Measurements from ENCODE around the gene GRM1. TPM values are rescaled to one million over a fixed set of nuclear protein-coding genes. Genes with fewer than 3 reads are reported as not detected.

The GRM1 gene
- total RNA-seq, 2 donors from 2014 or later, result 0.57 to 0.62 TPM

- Histone ChIP-seq H3K9ac (ENCODE audit: extremely low read depth, low read length, poor library complexity, severe bottlenecking) (no peak overlapping the region), H3K4me3 (ENCODE audit: low read length) (no peak overlapping the region), H3K36me3 (ENCODE audit: control insufficient read depth, insufficient read depth, low read length) (no peaks in the 10 kb centered on the region), H3K27ac (ENCODE audit: low read depth, low read length) (no peak overlapping the region), H3K4me1 (ENCODE audit: control insufficient read depth, insufficient read depth, low read length) (no peaks in the 10 kb centered on the region), H3K27me3 (ENCODE audit: control insufficient read depth, insufficient read depth, low read length, poor library complexity, severe bottlenecking) (no peaks in the 10 kb centered on the region), H3K9me3 (ENCODE audit: control insufficient read depth, low read length) (peaks cover 20% of the 10 kb centered on the region)
- WGBS, 2 experiments (ENCODE audit: insufficient coverage in 1 of 2, insufficient read length in 1 of 2), result 100% methylated on average over 1 of the region's 1 CpG
- Mint-ChIP-seq H3K4me1 (no peaks in the 10 kb centered on the region), H3K4me3 (no peak overlapping the region), H3K27ac (no peak overlapping the region), H3K36me3 (ENCODE audit: low read depth) (no peaks in the 10 kb centered on the region), H3K9me3 (peaks cover 17% of the 10 kb centered on the region), H3K27me3 (ENCODE audit: insufficient read depth) (no peaks in the 10 kb centered on the region)
- TF ChIP-seq CTCF (conservative IDR thresholded peaks at IDR 0.05), result no peak
- no peak for DNase-seq
Measured at GRCh38 chr6:146040360-146040759, 11.5 kb downstream of the GRM1 start.

GRCh38 chr6:146041282-146041681, 12.4 kb downstream of the GRM1 start:
- H3K27me3 ChIP-seq (ENCODE audit: control insufficient read depth, insufficient read depth, low read length, poor library complexity, severe bottlenecking), result no peaks in the 10 kb centered on the region
- no peaks in the 10 kb centered on the region for H3K4me1 ChIP-seq (ENCODE audit: control insufficient read depth, insufficient read depth, low read length)
- H3K36me3 Mint-ChIP-seq (ENCODE audit: low read depth), result no peaks in the 10 kb centered on the region
- peak; percentile 89 for TF ChIP-seq CTCF (conservative IDR thresholded peaks at IDR 0.05)
- H3K27me3 Mint-ChIP-seq (ENCODE audit: insufficient read depth), result no peaks in the 10 kb centered on the region
- no peak overlapping the region for H3K27ac ChIP-seq (ENCODE audit: low read depth, low read length)
- peaks cover 17% of the 10 kb centered on the region for H3K9me3 Mint-ChIP-seq
- peak; percentile 84 for DNase-seq
- H3K4me3 ChIP-seq (ENCODE audit: low read length), result no peak overlapping the region
- no peaks in the 10 kb centered on the region for H3K36me3 ChIP-seq (ENCODE audit: control insufficient read depth, insufficient read depth, low read length)
- H3K4me1 Mint-ChIP-seq, result no peaks in the 10 kb centered on the region
- no peak overlapping the region for H3K9ac ChIP-seq (ENCODE audit: extremely low read depth, low read length, poor library complexity, severe bottlenecking)
- no peak overlapping the region for H3K27ac Mint-ChIP-seq
- WGBS, 2 experiments (ENCODE audit: insufficient coverage in 1 of 2, insufficient read length in 1 of 2), result 60% methylated on average over 1 of the region's 1 CpG; no CpG with 5 or more reads in 1 of the 2 experiments
- peaks cover 20% of the 10 kb centered on the region for H3K9me3 ChIP-seq (ENCODE audit: control insufficient read depth, low read length)
- H3K4me3 Mint-ChIP-seq, result no peak overlapping the region

GRCh38 chr6:146047371-146047770, 18.5 kb downstream of the GRM1 start:
- Mint-ChIP-seq H3K27me3 (ENCODE audit: insufficient read depth) (no peaks in the 10 kb centered on the region), H3K9me3 (peaks cover 3% of the 10 kb centered on the region)

More at GRCh38 chr6:146047371-146047770, 18.5 kb downstream of the GRM1 start:
- no peaks in the 10 kb centered on the region for H3K36me3 Mint-ChIP-seq (ENCODE audit: low read depth)
- no peak overlapping the region for H3K4me3 Mint-ChIP-seq
- no peak overlapping the region for H3K27ac Mint-ChIP-seq
- peaks cover 2% of the 10 kb centered on the region for H3K4me1 Mint-ChIP-seq
- Histone ChIP-seq H3K27ac (ENCODE audit: low read depth, low read length) (no peak overlapping the region), H3K4me3 (ENCODE audit: low read length) (no peak overlapping the region), H3K9ac (ENCODE audit: extremely low read depth, low read length, poor library complexity, severe bottlenecking) (no peak overlapping the region), H3K36me3 (ENCODE audit: control insufficient read depth, insufficient read depth, low read length) (no peaks in the 10 kb centered on the region), H3K27me3 (ENCODE audit: control insufficient read depth, insufficient read depth, low read length, poor library complexity, severe bottlenecking) (no peaks in the 10 kb centered on the region), H3K9me3 (ENCODE audit: control insufficient read depth, low read length) (no peaks in the 10 kb centered on the region), H3K4me1 (ENCODE audit: control insufficient read depth, insufficient read depth, low read length) (no peaks in the 10 kb centered on the region)
- DNase-seq, result no peak
- TF ChIP-seq CTCF (conservative IDR thresholded peaks at IDR 0.05), result no peak
- 82 to 100% methylated on average over 1 to 2 of the region's 2 CpGs for WGBS, 2 experiments (ENCODE audit: insufficient coverage in 1 of 2, insufficient read length in 1 of 2)

Measured in endodermal cell (in vitro differentiated cells).